ENCODE results near the gene TSC22D2.

- TF ChIP-seq CTCF (IDR thresholded peaks at IDR 0.05) (no peak), POLR2A (IDR thresholded peaks at IDR 0.05) (no peak)
Observed at GRCh38 chr3:150495149-150495548, 87.1 kb downstream of the TSC22D2 start.
